GM18870 (cell line): ENCODE measurements around the gene NLRC3.
"Not testable (repeated sequence)": the region's sequence is repeated elsewhere in the genome, so short reads cannot be mapped to it uniquely, and the experiment has no call there.

Experiments used
- ATAC-seq: cut with Tn5 transposase; IDR thresholded peaks from one replicate; pipeline ENCODE4 v1.9.1; 2021; ENCODE audit warnings: moderate library complexity; ENCODE audit not compliant: unreplicated experiment

The NLRC3 gene

GRCh38 chr16:3519581-3519980 is 57.6 kb downstream of the NLRC3 start:
- ATAC-seq: no peak

GRCh38 chr16:3518986-3519348 is 58.2 kb downstream of the NLRC3 start:
- ATAC-seq: no peak

GRCh38 chr16:3518292-3518985 is 58.8 kb downstream of the NLRC3 start:
- no peak for ATAC-seq

GRCh38 chr16:3515897-3516296 is 61.3 kb downstream of the NLRC3 start:
- no peak for ATAC-seq

GRCh38 chr16:3514621-3515020 is 62.6 kb downstream of the NLRC3 start:
- ATAC-seq: no peak

- ATAC-seq: no peak
Measured at GRCh38 chr16:3513892-3514583, 63.2 kb downstream of the NLRC3 start.

- ATAC-seq: no peak
Measured at GRCh38 chr16:3511286-3512180, 65.7 kb downstream of the NLRC3 start.

GRCh38 chr16:3510416-3510815 is 66.8 kb downstream of the NLRC3 start:
- no peak for ATAC-seq

GRCh38 chr16:3509470-3509928 is 67.7 kb downstream of the NLRC3 start:
- ATAC-seq: no peak

- no peak for ATAC-seq
Measured at GRCh38 chr16:3508736-3509135, 68.5 kb downstream of the NLRC3 start.

- no peak for ATAC-seq
Measured at GRCh38 chr16:3503523-3503922, 73.7 kb downstream of the NLRC3 start.

- ATAC-seq: no peak
Measured at GRCh38 chr16:3501783-3502400, 75.3 kb downstream of the NLRC3 start.

- not testable (repeated sequence) for ATAC-seq
Measured at GRCh38 chr16:3501412-3501761, 75.8 kb downstream of the NLRC3 start.

- no peak for ATAC-seq
Measured at GRCh38 chr16:3498988-3499387, 78.2 kb downstream of the NLRC3 start.

- ATAC-seq: no peak
Measured at GRCh38 chr16:3497771-3498170, 79.4 kb downstream of the NLRC3 start.

GRCh38 chr16:3496386-3496785 is 80.8 kb downstream of the NLRC3 start:
- ATAC-seq: no peak

- ATAC-seq: no peak
Measured at GRCh38 chr16:3495176-3495575, 82.0 kb downstream of the NLRC3 start, which contains the start of gene C16orf90. Gene C16orf90 (minus strand): TSS chr16:3495489. CDS start chr16:3495421, 68 bp downstream.

GRCh38 chr16:3494386-3494973 is 82.7 kb downstream of the NLRC3 start:
- ATAC-seq: no peak

GRCh38 chr16:3492356-3492755 is 84.8 kb downstream of the NLRC3 start:
- ATAC-seq: no peak

- ATAC-seq: no peak
Measured at GRCh38 chr16:3490911-3491629, 86.1 kb downstream of the NLRC3 start.
